Measurements from ENCODE around the gene KYAT1. TPM values are rescaled to one million over a fixed set of nuclear protein-coding genes. Genes with fewer than 3 reads are reported as not detected.

KYAT1 gene
- total and polyA plus RNA-seq, 2 of the 8 experiments (the other 6 are each of a cell fraction or from before 2014, with no cell fraction given), result 30.4 to 42.2 TPM

- ChIA-PET POLR2A (ENCODE audit: partially characterized antibody) (interaction anchor here (0.7 to 4.8 kb wide), 2 partner anchors 19 to 29 kb away, joined by 4 to 21 read pairs; partner anchors contain the start of gene ENDOG), CTCF (ENCODE audit: partially characterized antibody) (interaction anchor here (1.2 to 2.6 kb wide), 2 partner anchors 9 to 58 kb away, joined by 3 to 10 read pairs; no protein-coding TSS in a partner anchor)
- H4K8ac ChIP-seq (ENCODE audit: extremely low read depth, insufficient read depth, low read length), result no peak overlapping the region
- H3K4me3 ChIP-seq (ENCODE audit: extremely low read depth in 1 of 4, insufficient read depth in 2 of 4, low read depth in 3 of 4, low read length in 4 of 4), result no peak overlapping the region
- H4K5ac ChIP-seq (ENCODE audit: insufficient read length, low read depth, low read length), result no peak overlapping the region
- no peak overlapping the region for H2BK5ac ChIP-seq (ENCODE audit: low read depth, low read length)
- H2AK5ac ChIP-seq (ENCODE audit: low read depth, low read length), result no peak overlapping the region
- H3K36me3 ChIP-seq (ENCODE audit: control insufficient read depth in 2 of 4, insufficient read depth in 4 of 4, low read length in 3 of 4), result peaks cover 5 to 16% (median 7%) of the 10 kb centered on the region in 4 experiments; a peak in 4 of 8 replicates
- H3K9me3 ChIP-seq (ENCODE audit: insufficient read depth in 2 of 2, low read depth in 1 of 2, low read length in 1 of 2), result no peaks in the 10 kb centered on the region
- no peak overlapping the region for H3K9ac ChIP-seq (replicated peaks in 1 of 4; ENCODE audit: extremely low read depth in 1 of 4, low read depth in 3 of 4, low read length in 3 of 4)
- FAIRE-seq (no peak), DNase-seq (ENCODE audit: low read depth in 1 of 2, low spot score in 2 of 2) (no peak)
- H3K4me1 ChIP-seq (replicated peaks in 1 of 4; ENCODE audit: control insufficient read depth in 3 of 4, insufficient read depth in 4 of 4, low read length in 3 of 4), result peaks cover 0 to 2% (median 0%) of the 10 kb centered on the region in 4 experiments; a peak in 1 of 7 replicates
- H3K56ac ChIP-seq (replicated peaks; ENCODE audit: insufficient read length, low read depth, low read length), result no peak overlapping the region
- 84% methylated on average over 4 of the region's 4 CpGs; no CpG with 5 or more reads in 1 of the 2 experiments for WGBS, 2 experiments (ENCODE audit: extremely low coverage in 1 of 2, insufficient coverage in 1 of 2, insufficient read length in 1 of 2, insufficient replicate concordance in 2 of 2, low coverage in 1 of 2, low lambda C conversion rate in 2 of 2, missing lambda C conversion rate in 1 of 2)
- H3K14ac ChIP-seq (ENCODE audit: insufficient read length), result no peak overlapping the region
- no peak overlapping the region for H2BK120ac ChIP-seq (replicated peaks; ENCODE audit: low read depth, low read length)
- H3K23me2 ChIP-seq (ENCODE audit: low read depth, low read length), result peaks cover 5% of the 10 kb centered on the region; the same call in 1 of the 2 replicates
- no peak overlapping the region for H2BK20ac ChIP-seq (ENCODE audit: low read length)
- no peak overlapping the region for H3K27ac ChIP-seq (ENCODE audit: low read depth, low read length)
- H3K18ac ChIP-seq (ENCODE audit: extremely low read depth, low read length), result no peak overlapping the region
- peaks cover 0 to 7% of the 10 kb centered on the region in 2 experiments; a peak in 1 of 4 replicates for H3K79me2 ChIP-seq (ENCODE audit: control insufficient read depth in 1 of 2, insufficient read depth in 2 of 2, low read length in 2 of 2)
- H2AFZ ChIP-seq (ENCODE audit: low read length), result no peak overlapping the region
- no peak overlapping the region for H3K4ac ChIP-seq (replicated peaks; ENCODE audit: insufficient read length, low read depth, low read length)
- H2BK12ac ChIP-seq (ENCODE audit: low read depth, low read length), result no peak overlapping the region
- H4K91ac ChIP-seq (replicated peaks; ENCODE audit: insufficient read length, low read length), result no peak overlapping the region
- TF ChIP-seq BRCA1 (IDR thresholded peaks at IDR 0.05; ENCODE audit: low read depth, low read length), result no peak
- no peak for TF ChIP-seq POLR2A (IDR thresholded peaks at IDR 0.05; ENCODE audit: control extremely low read depth in 1 of 2, low read depth in 2 of 2, low read length in 2 of 2)
- no peak for TF ChIP-seq ASH2L (IDR thresholded peaks at IDR 0.05; ENCODE audit: low read length)
- TF ChIP-seq RAD21 (IDR thresholded peaks at IDR 0.05 in 1 of 2, conservative IDR thresholded peaks at IDR 0.05 in 1 of 2; ENCODE audit: low read depth in 2 of 2, low read length in 2 of 2), result no peak
- TF ChIP-seq ATF2 (IDR thresholded peaks at IDR 0.05; ENCODE audit: low read length), result no peak
- H3K4me2 ChIP-seq (ENCODE audit: insufficient read depth in 1 of 2, low read depth in 2 of 2, low read length in 2 of 2), result no peak overlapping the region
- no peak overlapping the region for H2BK15ac ChIP-seq (ENCODE audit: low read length)
- H3K23ac ChIP-seq (ENCODE audit: insufficient read length), result no peak overlapping the region
- no peaks in the 10 kb centered on the region for H3K27me3 ChIP-seq (replicated peaks in 1 of 4; ENCODE audit: control insufficient read depth in 3 of 4, extremely low read depth in 1 of 4, insufficient read depth in 3 of 4, low read length in 3 of 4)
- H4K20me1 ChIP-seq (replicated peaks in 1 of 2; ENCODE audit: control insufficient read depth in 1 of 2, insufficient read depth in 2 of 2, low read length in 2 of 2), result peaks cover 0 to 1% of the 10 kb centered on the region in 2 experiments
- H3K79me1 ChIP-seq (ENCODE audit: low read depth, low read length), result no peaks in the 10 kb centered on the region; the same call in 1 of the 2 replicates
Measured at GRCh38 chr9:128790536-128790935, 91.2 kb downstream of the KYAT1 start.

Measured in H1 (cell line).